Measurements from ENCODE around the gene PSTPIP1.
"Not testable (repeated sequence)": the region's sequence is repeated elsewhere in the genome, so short reads cannot be mapped to it uniquely, and the experiment has no call there.

The PSTPIP1 gene

DNA sequence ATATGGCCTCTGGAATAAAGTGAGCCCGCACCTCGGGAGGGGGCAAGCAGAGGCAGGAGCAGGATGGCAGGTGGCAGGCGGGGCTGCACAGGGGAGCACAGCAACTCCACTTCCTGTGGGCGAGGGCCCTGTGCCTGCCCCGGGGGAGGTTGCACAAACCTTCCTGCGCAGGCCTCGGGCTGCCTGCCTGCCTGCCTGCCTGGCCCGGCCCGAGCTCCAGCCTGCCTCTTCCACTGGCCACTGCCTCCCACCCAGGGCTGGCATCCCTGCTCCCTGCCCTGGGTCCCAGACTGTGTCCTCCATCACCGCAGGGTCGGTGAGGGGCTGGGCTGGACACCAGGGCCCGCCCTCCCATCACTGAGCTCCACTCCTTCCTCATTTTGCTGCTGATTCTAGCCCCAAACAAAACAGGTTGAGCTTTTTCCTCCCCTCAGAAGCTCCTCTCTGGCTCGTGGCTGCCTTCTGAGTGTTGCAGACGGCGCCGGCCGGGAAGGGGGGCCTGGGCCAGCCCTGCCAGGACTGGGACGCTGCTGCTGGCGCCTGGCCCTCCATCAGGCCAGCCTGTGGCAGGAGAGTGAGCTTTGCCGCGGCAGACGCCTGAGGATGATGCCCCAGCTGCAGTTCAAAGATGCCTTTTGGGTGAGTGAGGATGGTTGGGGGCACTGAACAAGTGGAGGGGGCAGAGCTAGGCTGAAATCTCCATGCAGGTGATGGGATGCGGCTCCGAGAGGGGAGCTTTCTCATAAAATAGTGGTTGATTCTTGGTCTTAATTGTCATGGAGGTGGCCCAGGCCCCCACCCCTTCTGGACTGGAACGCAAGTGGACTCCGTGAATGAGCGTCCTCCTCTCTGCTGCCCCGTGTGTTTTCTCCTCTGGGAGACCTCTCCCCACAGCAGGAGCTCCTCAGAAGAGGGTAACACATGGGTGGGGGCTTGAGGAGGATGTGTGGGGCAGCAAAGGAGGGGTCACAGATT, at the start of gene PSTPIP1:
TSS of gene PSTPIP1 (plus strand) at position 156 of the 975 bp plus-strand sequence. CDS start at position 604, 448 bp downstream.
- DNase-seq (ENCODE audit: low read depth, low spot score) = peak; percentile 27

DNA sequence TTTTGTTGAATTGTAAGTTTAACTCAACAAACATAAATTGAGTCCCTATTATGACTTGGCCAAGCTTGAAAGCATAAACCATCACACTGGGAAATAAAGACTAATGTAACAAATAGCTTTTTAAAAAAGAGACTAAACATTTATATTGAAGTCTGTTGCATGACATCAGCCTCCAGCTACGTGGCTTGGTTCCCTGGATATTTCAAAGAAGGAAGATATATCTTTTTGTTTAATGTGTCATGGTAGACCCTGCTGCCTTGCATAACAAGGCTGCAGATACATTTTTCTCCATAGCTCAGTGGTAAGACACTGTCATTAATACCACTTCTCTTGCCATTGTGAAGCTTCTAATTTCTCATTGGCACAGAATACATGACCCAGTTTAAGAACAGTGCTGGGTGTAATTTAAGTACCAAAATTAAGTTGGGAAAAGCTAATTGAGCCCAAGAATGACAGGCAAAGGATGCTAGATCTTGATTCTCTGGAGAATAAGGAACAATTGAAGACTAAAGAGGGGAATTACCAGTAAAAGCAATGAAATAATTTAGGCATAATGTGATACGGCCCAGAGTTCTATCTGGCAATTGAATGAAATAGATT, 49.3 kb upstream of the PSTPIP1 start:
- DNase-seq (ENCODE audit: low read depth, low spot score) = no peak

DNA sequence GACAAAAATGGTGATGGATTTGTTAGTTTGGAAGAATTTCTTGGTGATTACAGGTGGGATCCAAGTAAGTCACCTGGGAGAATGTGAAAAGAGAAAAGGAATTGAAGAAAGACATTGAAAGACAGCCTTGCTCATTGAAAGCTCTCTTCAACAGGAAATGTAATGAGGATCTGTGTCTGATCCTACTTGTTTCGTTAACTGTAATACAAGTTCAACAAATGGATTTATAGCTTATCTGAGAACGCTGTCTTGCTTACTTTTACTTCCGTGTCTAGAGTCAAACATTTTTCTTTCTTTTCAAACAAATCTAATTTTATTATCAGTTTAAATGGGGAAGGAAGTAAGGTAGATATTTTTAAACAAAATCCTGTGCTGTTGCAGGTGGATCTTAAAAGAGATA, 47.5 kb upstream of the PSTPIP1 start:
- DNase-seq (ENCODE audit: low read depth, low spot score) = no peak

DNA sequence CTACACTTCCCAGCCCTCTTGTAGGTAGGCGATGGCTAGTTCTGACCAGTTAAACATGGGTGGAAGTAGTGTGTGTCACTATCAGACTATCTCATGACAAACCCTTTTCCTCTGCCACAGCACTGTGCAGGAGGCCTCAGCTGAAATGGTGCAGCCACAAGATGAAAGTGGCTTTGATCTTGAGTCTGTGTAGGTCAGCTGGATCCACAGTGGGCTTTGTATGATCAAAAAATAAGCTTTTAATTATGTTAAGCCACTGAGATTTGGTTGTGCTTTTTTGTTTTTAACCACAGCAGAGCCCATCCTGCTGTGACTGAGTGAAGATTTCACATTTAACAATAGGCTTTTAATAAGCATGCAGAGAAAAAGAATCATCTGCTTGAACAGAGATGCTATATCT, 43.7 kb upstream of the PSTPIP1 start:
- DNase-seq (ENCODE audit: low read depth, low spot score) = no peak

DNA sequence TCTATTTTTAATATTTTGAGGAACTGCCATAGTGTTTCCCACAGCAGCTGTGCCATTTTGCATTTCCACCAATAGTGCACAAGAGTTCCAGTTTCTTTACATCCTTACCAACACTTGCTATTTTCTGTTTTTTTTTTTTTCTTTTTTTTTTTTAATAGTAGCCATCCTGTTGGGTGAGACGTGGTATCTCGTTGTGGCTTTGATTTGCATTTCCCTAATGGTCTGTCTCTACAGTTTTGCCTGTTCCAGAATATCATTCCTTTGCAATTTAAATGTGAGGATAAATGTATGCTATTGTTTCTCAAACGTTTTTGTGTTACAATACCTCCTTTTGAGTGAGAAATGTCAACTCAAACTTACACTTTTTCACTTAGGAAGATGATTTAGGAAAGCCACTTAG, 41.0 kb upstream of the PSTPIP1 start:
- no peak for DNase-seq (ENCODE audit: low read depth, low spot score)

DNA sequence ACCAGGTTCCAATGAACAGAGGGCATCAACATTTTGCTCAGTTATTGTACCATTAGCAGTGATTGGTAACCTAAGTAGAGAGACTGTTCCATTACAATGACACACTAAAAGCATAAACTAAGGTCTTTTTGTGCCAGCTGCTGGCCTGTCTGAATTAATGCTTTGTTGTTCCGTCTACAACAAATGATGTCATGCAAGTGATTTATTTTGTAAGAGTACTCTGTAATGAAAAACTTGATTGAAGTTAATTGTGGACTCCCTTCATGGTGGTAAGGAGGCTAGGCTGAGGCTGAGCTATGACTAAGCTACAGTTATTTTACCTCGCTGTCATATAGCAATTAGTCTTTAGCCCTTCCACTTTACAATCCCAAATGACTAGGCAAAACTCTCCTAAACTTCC, 40.2 kb upstream of the PSTPIP1 start:
- DNase-seq (ENCODE audit: low read depth, low spot score) = no peak

DNA sequence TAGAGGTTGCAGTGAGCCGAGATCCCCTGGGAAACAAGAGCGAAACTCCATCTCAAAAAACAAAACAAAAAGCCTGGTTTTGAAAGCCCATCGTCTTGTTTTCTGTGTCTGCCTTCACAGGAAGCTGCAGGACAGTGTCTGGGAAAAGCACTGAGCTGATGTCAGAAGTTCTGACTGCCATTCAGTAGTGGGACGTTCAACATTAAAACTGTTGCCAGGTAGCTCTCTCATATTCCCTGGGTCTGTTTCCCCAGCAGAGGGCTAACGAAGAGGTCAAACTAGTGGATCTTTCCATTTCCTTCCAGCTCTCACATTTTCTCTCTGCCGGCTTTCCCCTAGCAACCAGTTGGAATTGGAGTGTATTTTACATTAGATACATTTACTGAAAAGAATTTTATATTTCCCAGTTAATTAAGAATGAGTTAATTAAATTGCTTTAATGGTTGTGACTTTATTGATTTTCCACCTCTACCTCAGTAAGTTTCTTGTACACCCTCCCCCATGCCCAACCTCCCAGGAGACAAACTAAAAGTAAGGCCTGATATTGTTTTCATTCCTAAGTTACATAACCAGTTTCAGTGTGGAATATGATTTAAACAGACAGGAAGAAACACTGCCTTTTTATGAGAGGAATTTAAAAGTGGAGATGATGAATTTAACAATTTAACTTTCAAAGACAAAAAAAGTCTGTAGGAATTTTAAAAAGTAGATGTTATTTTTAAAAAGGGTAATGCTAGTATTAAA, 33.5 kb upstream of the PSTPIP1 start:
- DNase-seq (ENCODE audit: low read depth, low spot score) = no peak

DNA sequence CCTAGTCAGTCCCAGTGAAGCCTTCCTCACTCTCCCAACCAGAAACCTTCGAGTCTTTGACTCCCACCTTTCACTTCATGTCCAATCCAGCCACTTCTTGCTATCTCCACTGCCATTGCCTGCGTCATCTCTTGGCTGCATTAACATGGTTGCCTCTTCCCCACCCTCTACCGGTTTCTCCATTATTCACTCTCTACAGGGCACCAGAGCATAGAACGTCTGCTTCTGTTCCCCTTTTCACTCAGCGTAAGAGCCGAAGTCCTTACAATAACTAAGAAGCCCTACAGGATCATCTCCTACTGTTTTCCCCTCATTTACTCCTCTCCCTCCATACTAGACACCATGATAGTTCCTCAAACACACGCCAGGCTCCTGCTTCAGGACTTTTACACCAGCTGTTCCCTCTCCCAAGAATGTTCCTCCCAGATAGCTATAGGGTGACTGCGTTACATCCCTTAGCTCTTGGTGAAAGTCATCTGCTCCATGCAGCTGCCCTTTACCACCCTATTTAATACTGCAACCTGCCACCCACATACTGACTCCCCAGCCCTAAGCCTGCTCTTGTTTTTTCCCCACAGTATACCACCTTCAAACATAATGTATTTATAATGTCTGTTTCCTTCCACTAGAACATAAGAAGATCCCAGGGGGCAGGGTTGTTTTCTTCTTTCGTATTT, 32.5 kb upstream of the PSTPIP1 start:
- DNase-seq (ENCODE audit: low read depth, low spot score) = no peak

DNA sequence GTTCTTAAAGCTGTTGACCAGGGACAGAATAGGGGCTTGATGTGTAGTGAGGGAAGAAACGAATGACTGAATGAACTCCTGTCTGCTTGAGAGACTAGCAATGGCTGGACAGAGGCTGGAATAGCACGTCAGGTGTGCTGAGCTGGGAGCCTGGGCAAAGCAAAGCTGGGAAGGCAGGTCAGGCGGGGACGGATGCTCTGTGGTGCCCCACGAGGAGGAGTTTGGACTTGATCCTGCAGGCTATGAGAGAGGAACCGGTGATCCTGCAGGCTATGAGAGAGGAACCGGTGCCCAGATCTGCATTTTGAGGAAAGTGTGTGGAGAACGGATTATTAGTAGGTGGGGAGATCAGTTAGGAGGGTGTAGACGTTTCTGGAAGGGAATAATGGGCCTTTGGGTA, 31.3 kb upstream of the PSTPIP1 start:
- DNase-seq (ENCODE audit: low read depth, low spot score) = no peak

DNA sequence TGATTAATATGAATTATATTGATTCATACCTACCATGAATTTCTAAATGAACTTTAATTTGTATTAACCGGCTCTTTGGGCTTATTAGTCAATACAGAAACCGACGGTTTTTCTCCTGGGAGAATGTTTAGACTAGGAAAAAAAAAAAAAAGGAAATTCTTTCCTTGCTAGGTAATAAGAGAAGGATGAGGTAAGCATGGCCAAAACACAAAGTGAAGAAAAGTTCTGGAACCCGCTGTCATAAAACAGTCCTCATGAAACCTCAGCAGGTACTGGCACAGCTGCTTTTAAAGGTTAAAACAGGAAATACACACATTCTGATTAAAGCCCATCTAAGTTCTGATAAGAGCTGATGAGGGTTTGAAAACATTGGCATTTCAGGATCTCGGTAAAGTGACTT, 30.8 kb upstream of the PSTPIP1 start:
- no peak for DNase-seq (ENCODE audit: low read depth, low spot score)

DNA sequence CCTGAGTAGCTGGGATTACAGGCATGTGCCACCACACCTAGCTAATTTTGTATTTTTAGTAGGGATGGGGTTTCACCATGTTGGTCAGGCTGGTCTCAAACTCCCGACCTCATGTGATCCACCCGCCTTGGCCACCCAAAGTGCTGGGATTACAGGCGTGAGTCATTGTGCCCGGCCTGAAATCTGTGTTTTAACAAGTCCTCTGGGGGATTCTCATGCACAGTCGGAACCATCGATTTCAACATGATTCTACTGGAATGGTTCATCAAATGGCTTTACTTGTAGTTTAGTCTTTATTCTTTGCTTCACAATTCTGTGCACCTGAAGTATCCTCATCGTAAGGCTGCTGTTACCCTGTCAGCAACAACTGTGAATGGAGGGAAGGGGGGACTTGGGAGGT, 28.9 kb upstream of the PSTPIP1 start:
- DNase-seq (ENCODE audit: low read depth, low spot score) = not testable (repeated sequence)

DNA sequence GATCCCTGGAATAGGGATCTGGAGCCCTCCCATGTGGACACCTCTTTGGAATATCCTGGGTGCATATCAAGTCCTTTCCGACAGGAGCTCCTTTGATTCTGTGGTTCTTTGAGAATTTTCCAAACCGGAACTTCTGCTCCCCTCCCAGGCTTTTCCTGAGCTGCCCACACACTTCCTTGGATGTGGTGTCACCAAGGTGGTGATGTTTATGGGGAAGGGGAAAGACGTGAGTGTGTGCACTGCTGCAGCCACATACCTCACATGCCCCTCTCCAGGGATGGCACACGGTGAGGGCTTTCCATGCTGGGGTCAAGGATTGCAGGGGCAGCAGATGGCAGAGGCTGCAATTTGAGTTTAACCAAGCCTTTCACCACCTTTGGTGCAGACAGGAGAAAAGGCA, 27.9 kb upstream of the PSTPIP1 start:
- DNase-seq (ENCODE audit: low read depth, low spot score) = no peak

DNA sequence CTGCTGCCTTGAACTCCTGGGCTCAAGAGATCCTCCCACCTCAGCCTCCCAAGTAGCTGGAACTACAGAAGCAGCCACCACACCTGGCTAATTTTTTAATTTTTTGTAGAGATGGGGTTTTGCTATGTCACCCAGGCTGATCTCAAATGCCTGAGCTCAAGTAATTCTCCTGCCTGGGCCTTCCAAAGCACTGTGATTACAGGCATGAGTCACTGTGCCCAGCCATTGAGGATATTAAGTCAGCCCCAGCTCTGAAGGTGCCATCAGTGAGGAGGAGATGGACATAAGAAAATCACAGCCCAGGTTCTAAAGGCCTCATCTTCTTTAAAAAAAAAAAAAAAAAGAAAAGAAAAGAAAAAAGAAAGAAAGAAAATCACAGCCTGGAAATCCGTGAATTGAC, 26.6 kb upstream of the PSTPIP1 start:
- DNase-seq (ENCODE audit: low read depth, low spot score) = no peak

DNA sequence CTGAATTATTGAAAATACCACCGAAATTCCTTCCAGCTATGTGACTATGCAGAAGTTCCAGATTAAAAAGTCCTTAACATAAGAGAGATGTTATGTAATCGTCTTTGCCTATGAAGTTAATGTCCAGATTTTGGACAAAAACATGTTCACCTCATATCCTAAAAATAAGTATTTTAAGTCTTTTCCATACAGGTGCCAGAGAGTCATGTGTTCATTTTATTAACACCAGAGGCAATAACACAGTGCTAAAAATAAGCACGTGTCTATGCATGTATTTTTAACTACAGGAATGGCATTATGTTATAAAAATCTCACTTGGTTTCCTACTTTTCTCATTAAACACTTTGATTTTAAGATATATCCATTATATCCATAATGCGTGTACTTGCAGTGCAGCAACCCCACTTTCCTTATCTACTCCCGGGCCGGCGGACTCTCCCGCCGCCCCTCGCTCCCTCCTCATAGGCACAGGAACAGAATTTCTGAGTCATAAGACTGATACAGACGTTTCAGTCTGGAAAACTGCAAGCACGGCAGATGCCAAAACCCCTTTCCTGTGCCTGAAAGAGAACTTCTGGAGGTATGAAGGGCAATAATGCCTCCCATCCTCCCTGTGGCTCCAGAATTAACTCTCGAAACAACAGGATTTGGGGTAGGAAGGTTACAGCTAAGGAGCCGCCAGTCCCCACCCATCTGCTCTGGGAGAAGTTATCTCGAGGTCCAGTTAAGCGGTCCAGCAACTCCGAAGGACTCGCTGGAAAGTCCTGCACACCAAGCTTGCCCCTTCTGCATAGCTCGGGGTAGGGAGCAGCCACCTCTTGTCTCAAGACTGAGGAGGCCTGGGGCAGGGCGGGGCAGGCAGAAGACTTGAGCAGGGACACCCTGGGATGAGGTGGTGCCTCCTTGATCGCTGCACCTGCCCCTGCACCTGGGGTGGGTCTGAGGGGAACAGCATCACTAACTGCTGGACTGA, 22.3 kb upstream of the PSTPIP1 start:
- no peak for DNase-seq (ENCODE audit: low read depth, low spot score)

DNA sequence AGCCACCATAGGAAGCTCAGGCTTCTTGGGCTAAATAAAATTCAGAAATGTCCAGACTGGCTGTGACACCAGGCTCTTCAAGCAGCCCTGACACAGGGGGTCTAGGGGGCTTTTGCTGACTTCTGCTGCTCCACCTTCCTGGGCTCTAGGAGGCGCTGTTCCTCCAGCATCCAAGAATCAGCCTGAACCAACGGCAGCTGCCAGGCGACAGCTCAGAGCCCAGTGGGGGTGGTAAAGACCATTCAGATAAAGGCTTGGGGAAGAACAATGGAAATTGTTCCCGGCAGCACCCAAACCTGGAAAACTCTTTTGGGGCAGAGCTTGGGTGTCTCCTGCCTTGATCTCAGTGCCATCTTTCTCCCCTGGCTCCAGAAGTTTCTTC, 21.6 kb upstream of the PSTPIP1 start:
- DNase-seq (ENCODE audit: low read depth, low spot score) = peak; percentile 54

DNA sequence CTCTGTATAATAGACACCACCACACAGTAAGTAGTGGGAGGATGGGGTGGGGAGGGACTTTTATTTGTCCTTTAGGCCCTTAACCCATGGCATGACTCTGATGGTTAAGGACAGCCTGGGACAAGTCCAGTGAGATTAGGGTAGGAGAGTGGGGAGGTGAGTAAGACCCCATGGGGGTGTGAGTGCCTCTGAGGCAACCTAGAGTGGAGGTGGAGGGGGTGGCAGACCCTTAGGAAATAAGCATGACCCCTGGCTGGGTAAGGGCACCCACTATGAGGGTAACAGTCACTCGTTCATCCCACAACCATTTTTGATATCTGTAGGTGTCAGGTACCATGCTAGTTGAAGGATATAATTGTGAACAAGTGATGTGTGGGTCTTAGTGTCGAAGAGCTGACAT, 21.0 kb upstream of the PSTPIP1 start:
- DNase-seq (ENCODE audit: low read depth, low spot score) = no peak

DNA sequence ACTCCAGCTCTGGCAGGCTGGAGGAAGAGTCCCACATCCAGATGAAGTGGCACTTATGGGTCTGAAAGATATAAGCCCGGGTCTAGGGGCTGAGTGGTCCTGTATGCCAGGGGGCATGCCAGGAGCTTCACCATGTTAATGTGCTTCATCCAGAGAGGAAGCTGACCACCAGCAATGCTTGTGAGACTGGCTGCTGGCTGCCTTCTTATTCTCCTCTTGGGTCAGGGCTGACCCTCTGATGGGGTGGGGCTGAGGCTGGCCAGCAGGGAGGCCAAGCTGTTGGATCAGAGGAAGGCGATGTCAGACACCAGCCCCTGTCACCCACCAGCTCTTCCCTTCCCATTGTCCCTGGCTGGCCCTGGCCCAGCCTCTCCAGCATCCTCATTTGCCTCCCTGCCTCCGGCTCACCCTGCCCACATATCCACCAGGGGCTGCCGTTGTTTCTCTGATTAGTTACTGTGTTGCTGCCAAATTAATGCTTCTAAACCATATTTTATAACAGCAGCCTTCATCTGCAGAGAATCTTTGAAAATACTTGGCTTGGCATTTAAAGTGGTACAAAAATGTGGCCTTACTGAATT, 20.4 kb upstream of the PSTPIP1 start:
- DNase-seq (ENCODE audit: low read depth, low spot score) = no peak

DNA sequence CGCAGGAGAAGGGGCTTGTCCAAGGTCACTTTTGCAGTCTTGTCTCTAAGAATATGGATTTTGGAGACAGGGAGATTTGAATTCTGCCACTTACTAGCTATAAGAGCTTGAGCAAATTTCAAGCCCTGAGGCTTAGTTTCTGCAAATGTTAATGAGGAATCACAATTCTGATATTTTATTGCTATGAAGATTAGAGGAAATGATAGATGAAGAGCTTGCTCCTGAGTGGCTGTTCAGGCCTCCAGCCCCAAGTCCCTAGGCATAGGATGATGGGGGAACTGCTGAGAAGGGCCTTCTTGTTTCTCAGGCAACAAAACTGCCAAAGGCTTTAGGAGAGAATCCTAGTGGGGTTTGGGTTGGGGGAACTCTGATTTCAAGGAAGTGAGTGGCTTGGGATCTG, 18.8 kb upstream of the PSTPIP1 start:
- no peak for DNase-seq (ENCODE audit: low read depth, low spot score)

DNA sequence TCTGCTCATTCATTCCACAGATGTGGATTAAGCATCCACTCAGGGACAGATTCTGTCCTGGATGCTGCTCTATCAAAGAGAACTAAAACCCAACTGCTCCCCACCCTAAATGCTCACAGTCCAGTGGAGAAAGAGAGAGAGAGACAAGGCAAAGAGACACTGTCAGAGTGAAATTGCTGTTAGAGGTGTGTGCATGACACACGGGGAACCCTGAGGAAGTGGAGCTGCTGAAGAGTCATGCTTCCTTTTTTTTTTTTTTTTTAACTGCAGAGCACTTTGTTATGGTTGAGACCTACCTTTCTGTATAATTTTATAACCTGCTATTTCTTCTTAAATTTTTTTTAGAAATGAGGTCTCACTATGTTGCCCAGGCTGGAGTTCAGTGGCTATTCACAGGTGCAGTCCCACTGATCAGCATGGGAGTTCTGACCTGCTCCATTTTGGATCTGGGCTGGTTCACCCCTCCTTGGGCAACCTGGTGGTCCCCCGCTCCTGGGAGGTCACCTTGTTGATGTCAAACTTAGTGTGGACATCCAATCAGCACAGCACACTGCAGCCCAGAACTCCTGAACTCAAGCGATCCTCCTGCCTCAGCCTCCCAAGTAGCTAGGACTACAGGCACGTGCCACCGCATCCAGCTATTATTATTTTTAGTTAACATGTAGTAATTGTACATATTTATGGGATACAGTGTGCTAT, 18.2 kb upstream of the PSTPIP1 start:
- DNase-seq (ENCODE audit: low read depth, low spot score) = no peak
